GM23248 (cell line): Measurements from ENCODE around the gene ARHGEF10L. TPM values are rescaled to one million over a fixed set of nuclear protein-coding genes. Genes with fewer than 3 reads are reported as not detected.

ENCODE experiments used
- DNase-seq: peaks from one replicate; pipeline ENCODE4 v3.0.0-alpha.2; 2015
- H2AFZ ChIP-seq: fragments of 200-600 bp; sonication (generic); 2 replicates; pipeline ENCODE4 v1.6.1; 2016; ENCODE audit warnings: antibody characterized with exemption
- H3F3A ChIP-seq: fragments of 200-600 bp; sonication (generic); 2 replicates; pipeline ENCODE4 v1.6.1; 2016; ENCODE audit warnings: mild to moderate bottlenecking, antibody characterized with exemption, mixed run types; ENCODE audit not compliant: insufficient read depth
- H3K27ac ChIP-seq: fragments of 200-600 bp; sonication (generic); 2 replicates; pipeline ENCODE4 v1.5.1; 2016; ENCODE audit warnings: mild to moderate bottlenecking
- H3K27me3 ChIP-seq: fragments of 200-600 bp; sonication (generic); replicated peaks from 2 replicates; pipeline ENCODE4 v1.6.1; 2016; ENCODE audit warnings: mild to moderate bottlenecking; ENCODE audit not compliant: insufficient read depth
- H3K36me3 ChIP-seq: fragments of 200-600 bp; sonication (generic); 2 replicates; pipeline ENCODE4 v1.6.1; 2016; ENCODE audit warnings: low read depth, mild to moderate bottlenecking
- H3K4me1 ChIP-seq: fragments of 200-600 bp; sonication (generic); 2 replicates; pipeline ENCODE4 v1.6.1; 2016; ENCODE audit warnings: mild to moderate bottlenecking; ENCODE audit not compliant: insufficient read depth
- H3K4me2 ChIP-seq: fragments of 200-600 bp; sonication (generic); one replicate; pipeline ENCODE4 v1.6.1; 2016; ENCODE audit warnings: mild to moderate bottlenecking; ENCODE audit not compliant: unreplicated experiment
- H3K4me3 ChIP-seq: fragments of 200-600 bp; sonication (generic); 2 replicates; pipeline ENCODE4 v1.5.1; 2016; ENCODE audit warnings: mild to moderate bottlenecking
- H3K79me2 ChIP-seq: fragments of 200-600 bp; sonication (generic); 2 replicates; pipeline ENCODE4 v1.6.1; 2016; ENCODE audit warnings: mild to moderate bottlenecking; ENCODE audit not compliant: insufficient read depth
- H3K9ac ChIP-seq: fragments of 200-600 bp; sonication (generic); 2 replicates; pipeline ENCODE4 v1.6.1; 2016; ENCODE audit warnings: mild to moderate bottlenecking
- H3K9me2 ChIP-seq: fragments of 200-600 bp; sonication (generic); 2 replicates; pipeline ENCODE4 v1.6.1; 2016; ENCODE audit warnings: mixed run types, mild to moderate bottlenecking, moderate library complexity; ENCODE audit not compliant: insufficient read depth
- H3K9me3 ChIP-seq: fragments of 200-600 bp; sonication (generic); one replicate; pipeline ENCODE4 v1.6.1; 2017; ENCODE audit warnings: low read depth
- H4K20me1 ChIP-seq: fragments of 200-600 bp; sonication (generic); 2 replicates; pipeline ENCODE4 v1.6.0; 2016; ENCODE audit not compliant: insufficient read depth
- EZH2 ChIP-seq: fragments of 200-600 bp; sonication (generic); IDR thresholded peaks from 2 replicates; pipeline ENCODE4 v1.6.1; 2018; ENCODE audit warnings: antibody characterized with exemption, mild to moderate bottlenecking; ENCODE audit not compliant: insufficient read depth, poor library complexity, severe bottlenecking
- EZH2phosphoT487 ChIP-seq: fragments of 200-600 bp; sonication (generic); IDR thresholded peaks from 2 replicates; pipeline ENCODE4 v1.6.1; 2018; ENCODE audit warnings: antibody characterized with exemption, moderate library complexity, mild to moderate bottlenecking, low read depth; ENCODE audit not compliant: insufficient read depth
- WGBS, 2 experiments: methylation state at CpG; one replicate each; pipeline ENCODE4 v1.1.6; 2015 to 2017; ENCODE audit warnings: low lambda C conversion rate in 2 of 2, low coverage in 1 of 2; ENCODE audit errors: missing lambda C conversion rate in 2 of 2; 5-methylcytosine and 5-hydroxymethylcytosine counted together
- in situ Hi-C: fragments of 300-500 bp; cut with MboI; formaldehyde crosslinking; loops from 2 replicates; pipeline ENCODE4 v1.15.0; 2020
- polyA plus RNA-seq: library from polyadenylated mRNA; unstranded; fragments of >200 nt; fragmentation: Nextera tagmentation; extraction: Ambion mirVana; gene quantifications from 2 replicates; pipeline ENCODE4 v1.2.1, GENCODE V29; 2016
- total RNA-seq: library from RNA; depleted of rRNA; stranded (reverse); fragments of >200 nt; shearing (Covaris generic); gene quantifications from 2 replicates; pipeline ENCODE4 v1.2.3, GENCODE V29; 2014

Gene ARHGEF10L
- total and polyA plus RNA-seq, 2 experiments from 2014 or later = 6.0 to 19.3 TPM

- TF ChIP-seq EZH2phosphoT487 = no peak
- no peak for TF ChIP-seq EZH2
- H2AFZ ChIP-seq = no peak overlapping the region
- DNase-seq = no peak
- WGBS, 2 experiments = 93% methylated on average over 8 of the region's 8 CpGs
- no peaks in the 10 kb centered on the region for H3K9me2 ChIP-seq
- H3K4me1 ChIP-seq = peaks cover 6% of the 10 kb centered on the region
- in situ Hi-C loops = no loop called here
- no peak overlapping the region for H3K9ac ChIP-seq
- no peaks in the 10 kb centered on the region for H3F3A ChIP-seq
- H3K9me3 ChIP-seq = no peaks in the 10 kb centered on the region
- no peak overlapping the region for H3K27ac ChIP-seq
- H3K27me3 ChIP-seq = no peaks in the 10 kb centered on the region
- H3K4me2 ChIP-seq = no peak overlapping the region
- no peaks in the 10 kb centered on the region for H4K20me1 ChIP-seq
- no peaks in the 10 kb centered on the region for H3K79me2 ChIP-seq
- no peak overlapping the region for H3K4me3 ChIP-seq
- peaks cover 15% of the 10 kb centered on the region; the same call in 1 of the 2 replicates for H3K36me3 ChIP-seq
These were observed 101.5 kb downstream of the ARHGEF10L start for GRCh38 chr1:17640975-17641374.

- in situ Hi-C loops = no loop called here
- H3F3A ChIP-seq = no peaks in the 10 kb centered on the region
- 94 to 95% methylated on average over 5 of the region's 5 CpGs for WGBS, 2 experiments
These were observed 102.7 kb downstream of the ARHGEF10L start for GRCh38 chr1:17642169-17642568.

GRCh38 chr1:17642943-17643342 lies 103.4 kb downstream of the ARHGEF10L start:
- H3K9me2 ChIP-seq = no peaks in the 10 kb centered on the region
- H3K79me2 ChIP-seq = no peaks in the 10 kb centered on the region
- no peaks in the 10 kb centered on the region for H3F3A ChIP-seq
- no peak overlapping the region for H3K9ac ChIP-seq
- TF ChIP-seq EZH2 = no peak
- TF ChIP-seq EZH2phosphoT487 = no peak
- no peaks in the 10 kb centered on the region for H3K4me1 ChIP-seq
- H2AFZ ChIP-seq = no peak overlapping the region
- no peak for DNase-seq
- no peaks in the 10 kb centered on the region for H3K9me3 ChIP-seq
- no peaks in the 10 kb centered on the region for H3K27me3 ChIP-seq
- no peak overlapping the region for H3K27ac ChIP-seq
- in situ Hi-C loops = no loop called here
- H3K4me2 ChIP-seq = no peak overlapping the region
- H3K4me3 ChIP-seq = no peak overlapping the region
- WGBS, 2 experiments = 96 to 97% methylated on average over 3 of the region's 3 CpGs
- peaks cover 13% of the 10 kb centered on the region; the same call in 1 of the 2 replicates for H3K36me3 ChIP-seq
- no peaks in the 10 kb centered on the region for H4K20me1 ChIP-seq

More at GRCh38 chr1:17642169-17642568, 102.7 kb downstream of the ARHGEF10L start:
- DNase-seq = no peak
- peaks cover 15% of the 10 kb centered on the region; the same call in 1 of the 2 replicates for H3K36me3 ChIP-seq
- no peak overlapping the region for H3K27ac ChIP-seq
- H3K4me1 ChIP-seq = no peaks in the 10 kb centered on the region
- no peak overlapping the region for H3K4me3 ChIP-seq
- H3K4me2 ChIP-seq = no peak overlapping the region
- H4K20me1 ChIP-seq = no peaks in the 10 kb centered on the region
- H3K9me3 ChIP-seq = no peaks in the 10 kb centered on the region
- no peaks in the 10 kb centered on the region for H3K9me2 ChIP-seq
- H3K79me2 ChIP-seq = no peaks in the 10 kb centered on the region
- no peak overlapping the region for H2AFZ ChIP-seq
- no peak overlapping the region for H3K9ac ChIP-seq
- no peak for TF ChIP-seq EZH2
- TF ChIP-seq EZH2phosphoT487 = no peak
- H3K27me3 ChIP-seq = no peaks in the 10 kb centered on the region

GRCh38 chr1:17643861-17644703 lies 104.6 kb downstream of the ARHGEF10L start:
- H3K27me3 ChIP-seq = no peaks in the 10 kb centered on the region
- H3K27ac ChIP-seq = no peak overlapping the region
- H3K9me3 ChIP-seq = no peaks in the 10 kb centered on the region
- no peaks in the 10 kb centered on the region for H3K9me2 ChIP-seq
- TF ChIP-seq EZH2 (no peak), EZH2phosphoT487 (no peak)
- DNase-seq = no peak
- no peaks in the 10 kb centered on the region for H3K4me1 ChIP-seq
- H3K4me2 ChIP-seq = no peak overlapping the region
- WGBS, 2 experiments = 80 to 90% methylated on average over 14 of the region's 14 CpGs
- no peak overlapping the region for H3K4me3 ChIP-seq
- H3K9ac ChIP-seq = no peak overlapping the region
- no peaks in the 10 kb centered on the region for H3K79me2 ChIP-seq
- H2AFZ ChIP-seq = no peak overlapping the region
- no peaks in the 10 kb centered on the region for H4K20me1 ChIP-seq
- H3F3A ChIP-seq = no peaks in the 10 kb centered on the region
- in situ Hi-C loops = no loop called here
- peaks cover 10% of the 10 kb centered on the region; the same call in 1 of the 2 replicates for H3K36me3 ChIP-seq
